GM12878 (cell line): Measurements from ENCODE around the gene PCK1. TPM values are rescaled to one million over a fixed set of nuclear protein-coding genes. Genes with fewer than 3 reads are reported as not detected.

Source experiments
- ATAC-seq: fragments of 200-7000 bp; cut with Tn5 transposase; 3 replicates; pipeline ENCODE4 v1.9.1; 2020; ENCODE audit warnings: mild to moderate bottlenecking, moderate library complexity
- BruUV-seq: library from RNA; stranded (reverse); fragments of 400-500 nt; replicated peaks from 2 replicates; lab custom pipeline; 2021; lab: Mats Ljungman, UMichigan
- CTCF ChIA-PET: fragments of 300-600 bp; sonication (Branson Sonifier 250); formaldehyde crosslinking; extraction: SDS; loops from one replicate; lab custom pipeline; 2021; ENCODE audit warnings: inconsistent platforms; lab: Yijun Ruan, JAX
- POLR2A ChIA-PET: fragments of 350-600 bp; formaldehyde crosslinking; extraction: SDS; loops from one replicate; lab custom pipeline; 2021; ENCODE audit warnings: inconsistent platforms; lab: Charles Lee
- RAD21 ChIA-PET: fragments of 300-600 bp; sonication (Branson Sonifier 250); formaldehyde crosslinking; loops from one replicate; lab custom pipeline; 2023; ENCODE audit warnings: antibody characterized with exemption; ENCODE audit not compliant: unreplicated experiment; lab: Charles Lee
- SMC1A ChIA-PET: fragments of 300-600 bp; sonication (Branson Sonifier 250); formaldehyde crosslinking; loops from one replicate; lab custom pipeline; 2023; ENCODE audit not compliant: unreplicated experiment, uncharacterized antibody; lab: Charles Lee
- DNase-seq: peaks from one replicate; pipeline ENCODE4 v3.0.0-alpha.2; 2011; ENCODE audit warnings: low read depth, low spot score
- FAIRE-seq: peaks from 3 replicates; lab custom pipeline; 2011; peaks lifted over from hg19 to GRCh38; lab: Jason Lieb, UNC
- H2AFZ ChIP-seq: 2 replicates; pipeline ENCODE4 v1.6.0; 2011; ENCODE audit warnings: low read depth, low read length, control low read depth; ENCODE audit not compliant: control insufficient read depth
- H3K27ac ChIP-seq: 2 replicates; pipeline ENCODE4 v1.5.1; 2011; ENCODE audit warnings: control low read depth; ENCODE audit not compliant: control insufficient read depth, insufficient read depth
- H3K27me3 ChIP-seq, 2 experiments: replicated peaks in 1 of 2; 2 replicates each; pipeline versions ENCODE4 v1.6.0 to v1.6.1; 2011; ENCODE audit warnings: low read length in 1 of 2; ENCODE audit not compliant: control insufficient read depth in 2 of 2, insufficient read depth in 2 of 2
- H3K36me3 ChIP-seq, 2 experiments: 2 replicates each; pipeline ENCODE4 v1.5.1; 2011; ENCODE audit warnings: low read length in 1 of 2; ENCODE audit not compliant: control insufficient read depth in 2 of 2, insufficient read depth in 2 of 2
- H3K4me1 ChIP-seq: 2 replicates; pipeline ENCODE4 v1.6.1; 2011; ENCODE audit warnings: mild to moderate bottlenecking, low read length, moderate library complexity, mixed read lengths; ENCODE audit not compliant: control insufficient read depth, insufficient read depth
- H3K4me2 ChIP-seq: 2 replicates; pipeline ENCODE4 v1.6.0; 2011; ENCODE audit warnings: control low read depth; ENCODE audit not compliant: control insufficient read depth, insufficient read depth
- H3K4me3 ChIP-seq: fragments of 200-600 bp; sonication (generic); 2 replicates; pipeline ENCODE4 v1.5.1; 2016
- H3K79me2 ChIP-seq: 2 replicates; pipeline ENCODE4 v1.6.0; 2011; ENCODE audit warnings: low read length; ENCODE audit not compliant: control insufficient read depth, insufficient read depth
- H3K9ac ChIP-seq: 2 replicates; pipeline ENCODE4 v1.8.0; 2011; ENCODE audit warnings: low read length, control low read depth, mixed read lengths; ENCODE audit not compliant: control insufficient read depth, insufficient read depth
- H3K9me3 ChIP-seq: replicated peaks from 3 replicates; pipeline ENCODE4 v1.5.1; 2011; ENCODE audit warnings: mild to moderate bottlenecking, low read length; ENCODE audit not compliant: control insufficient read depth, insufficient read depth
- H4K20me1 ChIP-seq: 2 replicates; pipeline ENCODE4 v1.6.0; 2011; ENCODE audit not compliant: control insufficient read depth, insufficient read depth
- ATF3 ChIP-seq: IDR thresholded peaks from 2 replicates; pipeline ENCODE4 v1.6.1; 2011; ENCODE audit warnings: low read depth, mild to moderate bottlenecking, low read length, moderate library complexity, borderline replicate concordance; ENCODE audit errors: extremely low read depth
- CHD4 ChIP-seq: fragments of 200-600 bp; sonication (generic); IDR thresholded peaks from 2 replicates; pipeline ENCODE4 v1.6.1; 2016; ENCODE audit warnings: mild to moderate bottlenecking
- CREB1 ChIP-seq: IDR thresholded peaks from 2 replicates; pipeline ENCODE4 v1.6.1; 2012; ENCODE audit warnings: low read depth, mild to moderate bottlenecking, inconsistent platforms
- EED ChIP-seq: sonication (generic); IDR thresholded peaks from 2 replicates; pipeline ENCODE4 v1.6.1; 2016; ENCODE audit warnings: antibody characterized with exemption, low read depth
- FOXK2 ChIP-seq: fragments of 450-650 bp; IDR thresholded peaks from 2 replicates; pipeline ENCODE4 v1.6.1; 2017; ENCODE audit warnings: mild to moderate bottlenecking, moderate library complexity
- HSF1 ChIP-seq: fragments of 150-350 bp; IDR thresholded peaks from 2 replicates; pipeline ENCODE4 v1.6.1; 2014; ENCODE audit warnings: mild to moderate bottlenecking, low read depth, low read length
- LARP7 ChIP-seq: fragments of 450-650 bp; IDR thresholded peaks from 2 replicates; pipeline ENCODE4 v1.6.1; 2017; ENCODE audit warnings: mild to moderate bottlenecking
- MEF2A ChIP-seq: IDR thresholded peaks from 2 replicates; pipeline ENCODE4 v1.6.1; 2011; ENCODE audit warnings: low read depth, mild to moderate bottlenecking, low read length, moderate library complexity; ENCODE audit not compliant: insufficient read depth
- RELB ChIP-seq: fragments of 450-650 bp; IDR thresholded peaks from 2 replicates; pipeline ENCODE4 v1.6.1; 2017; ENCODE audit warnings: low read depth, mild to moderate bottlenecking, moderate library complexity
- SPI1 ChIP-seq: IDR thresholded peaks from 2 replicates; pipeline ENCODE4 v1.6.1; 2011; ENCODE audit warnings: low read depth, mild to moderate bottlenecking, low read length, moderate library complexity, borderline replicate concordance; ENCODE audit not compliant: insufficient read depth
- SUPT20H ChIP-seq: IDR thresholded peaks from 2 replicates; pipeline ENCODE4 v1.6.1; 2011; ENCODE audit warnings: low read depth, mild to moderate bottlenecking, low read length, moderate library complexity, borderline replicate concordance; ENCODE audit not compliant: control insufficient read depth
- WGBS: methylation state at CpG from one replicate; pipeline ENCODE4 v1.1.6; 2016; ENCODE audit warnings: low lambda C conversion rate; ENCODE audit not compliant: insufficient replicate concordance, insufficient coverage; ENCODE audit errors: missing lambda C conversion rate; 5-methylcytosine and 5-hydroxymethylcytosine counted together
- in situ Hi-C: fragments of 300-500 bp; cut with MboI; formaldehyde crosslinking; loops from 9 replicates; pipeline ENCODE4 v1.14.3; 2018; ENCODE audit warnings: mixed read lengths
- intact Hi-C: fragments of 100-400 bp; cut with micrococcal nuclease; formaldehyde crosslinking; loops from one replicate; pipeline ENCODE4 v1.14.2; 2022; ENCODE audit not compliant: unreplicated experiment
- polyA plus RNA-seq, 11 experiments: library from polyadenylated mRNA; depleted of rRNA in 4 of 11; unstranded in 6 of 11; stranded (reverse) in 5 of 11; fragments of >200 nt; fragmentation: Nextera tagmentation in 4 of 11; fragmentation: Illumina TruSeq in 1 of 11; extraction: Ambion mirVana in 4 of 11; extraction: Trizol in 1 of 11; gene quantifications; 1 replicate in 1 of 11; 2 replicates in 10 of 11; pipeline versions ENCODE4 v1.2.1 to v1.2.3, GENCODE V29; 2011 to 2016; ENCODE audit warnings: inconsistent platforms in 2 of 11, missing spikeins in 2 of 11, low read depth in 1 of 11
- total RNA-seq, 4 experiments: library from RNA; depleted of rRNA in 3 of 4; stranded (reverse); fragments of >200 nt in 3 of 4; fragmentation: Illumina TruSeq in 1 of 4; extraction: Trizol in 1 of 4; gene quantifications; 2 replicates each; pipeline versions ENCODE4 v1.2.1 to v1.2.3, GENCODE V29; 2013 to 2021
- TF ChIP-seq, protein P1 (sequence below): fragments of 450-650 bp; formaldehyde crosslinking; IDR thresholded peaks from 2 replicates; pipeline ENCODE4 v1.4.0; 2020; ENCODE audit warnings: mild to moderate bottlenecking, moderate library complexity

The PCK1 gene
- total and polyA plus RNA-seq, 10 of the 15 experiments (the other 5 are each of a cell fraction or from before 2014, with no cell fraction given): 0.02 to 0.33 (median 0.09) TPM; not detected in 5

DNA sequence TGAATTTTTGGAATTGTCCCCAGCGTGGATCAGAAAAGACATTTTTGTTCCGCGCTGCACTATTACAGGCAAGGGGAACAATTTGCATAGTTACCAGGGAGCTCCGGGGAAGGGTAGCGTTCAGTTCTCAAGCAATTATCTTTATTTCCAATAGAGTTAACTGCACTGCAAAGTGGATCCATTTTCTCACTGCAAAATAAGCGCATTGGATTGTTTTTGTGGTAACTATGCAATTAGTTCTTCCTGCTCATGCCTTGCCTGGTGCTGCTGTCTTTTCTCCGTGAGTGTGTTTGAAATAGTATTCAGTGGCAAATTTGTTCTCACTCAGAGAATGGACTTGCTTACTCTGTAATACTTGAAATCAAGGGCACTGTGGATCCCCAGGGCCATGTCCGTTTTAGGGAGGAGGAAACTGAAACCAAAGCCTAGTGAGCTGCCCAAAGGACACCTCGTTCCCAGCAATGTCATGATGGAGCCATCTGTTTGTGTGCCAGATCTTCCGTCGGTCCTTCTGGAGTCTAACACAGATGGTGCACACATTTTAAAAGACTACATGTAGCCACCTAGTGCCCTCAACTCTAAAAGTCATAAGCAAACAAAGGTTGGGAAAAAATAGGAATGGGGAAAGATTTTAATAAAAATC, 7.4 kb upstream of the PCK1 start:
- Histone ChIP-seq H3K4me2 (no peak overlapping the region), H3K4me1 (no peaks in the 10 kb centered on the region), H3K9me3 (no peaks in the 10 kb centered on the region), H3K27ac (no peak overlapping the region), H2AFZ (no peak overlapping the region), H3K9ac (no peak overlapping the region), H3K4me3 (no peak overlapping the region), H4K20me1 (no peaks in the 10 kb centered on the region), H3K27me3 (peaks cover 5 to 6% of the 10 kb centered on the region in 2 experiments; a peak in 3 of 4 replicates), H3K79me2 (no peaks in the 10 kb centered on the region), H3K36me3 (no peaks in the 10 kb centered on the region)
- TF ChIP-seq, protein P1, sequence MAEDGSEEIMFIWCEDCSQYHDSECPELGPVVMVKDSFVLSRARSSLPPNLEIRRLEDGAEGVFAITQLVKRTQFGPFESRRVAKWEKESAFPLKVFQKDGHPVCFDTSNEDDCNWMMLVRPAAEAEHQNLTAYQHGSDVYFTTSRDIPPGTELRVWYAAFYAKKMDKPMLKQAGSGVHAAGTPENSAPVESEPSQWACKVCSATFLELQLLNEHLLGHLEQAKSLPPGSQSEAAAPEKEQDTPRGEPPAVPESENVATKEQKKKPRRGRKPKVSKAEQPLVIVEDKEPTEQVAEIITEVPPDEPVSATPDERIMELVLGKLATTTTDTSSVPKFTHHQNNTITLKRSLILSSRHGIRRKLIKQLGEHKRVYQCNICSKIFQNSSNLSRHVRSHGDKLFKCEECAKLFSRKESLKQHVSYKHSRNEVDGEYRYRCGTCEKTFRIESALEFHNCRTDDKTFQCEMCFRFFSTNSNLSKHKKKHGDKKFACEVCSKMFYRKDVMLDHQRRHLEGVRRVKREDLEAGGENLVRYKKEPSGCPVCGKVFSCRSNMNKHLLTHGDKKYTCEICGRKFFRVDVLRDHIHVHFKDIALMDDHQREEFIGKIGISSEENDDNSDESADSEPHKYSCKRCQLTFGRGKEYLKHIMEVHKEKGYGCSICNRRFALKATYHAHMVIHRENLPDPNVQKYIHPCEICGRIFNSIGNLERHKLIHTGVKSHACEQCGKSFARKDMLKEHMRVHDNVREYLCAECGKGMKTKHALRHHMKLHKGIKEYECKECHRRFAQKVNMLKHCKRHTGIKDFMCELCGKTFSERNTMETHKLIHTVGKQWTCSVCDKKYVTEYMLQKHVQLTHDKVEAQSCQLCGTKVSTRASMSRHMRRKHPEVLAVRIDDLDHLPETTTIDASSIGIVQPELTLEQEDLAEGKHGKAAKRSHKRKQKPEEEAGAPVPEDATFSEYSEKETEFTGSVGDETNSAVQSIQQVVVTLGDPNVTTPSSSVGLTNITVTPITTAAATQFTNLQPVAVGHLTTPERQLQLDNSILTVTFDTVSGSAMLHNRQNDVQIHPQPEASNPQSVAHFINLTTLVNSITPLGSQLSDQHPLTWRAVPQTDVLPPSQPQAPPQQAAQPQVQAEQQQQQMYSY (CRISPR knock-in tag): no peak
- TF ChIP-seq RELB (no peak), MEF2A (no peak), LARP7 (no peak), ATF3 (no peak), EED (no peak), CREB1 (no peak), SPI1 (no peak), FOXK2 (no peak), HSF1 (no peak), SUPT20H (no peak), CHD4 (no peak)
- DNase-seq (no peak), FAIRE-seq (no peak), ATAC-seq (no peak)
- SMC1A ChIA-PET: interaction anchor here (0.6 to 1.4 kb wide), 2 partner anchors 12 to 19 kb away, joined by 3 read pairs; no protein-coding TSS in a partner anchor
- no TSS peak for BruUV-seq
- RAD21 ChIA-PET: no interaction called here
- POLR2A ChIA-PET: no interaction called here
- in situ Hi-C loops: no loop called here
- intact Hi-C loops: no loop called here
- WGBS: 45% methylated on average over 11 of the region's 11 CpGs
- CTCF ChIA-PET: no interaction called here
